Sigmoid colon (tissue), 4 donors: Measurements from ENCODE around the gene RNF169.

ENCODE experiments used
- CTCF ChIP-seq, 4 experiments: fragments of 450-650 bp in 3 of 4; fragments of 200-600 bp in 1 of 4; IDR thresholded peaks; one replicate each; pipeline ENCODE4 v1.5.1; 2016 to 2019; ENCODE audit warnings: antibody characterized with exemption in 4 of 4, mild to moderate bottlenecking in 3 of 4, moderate library complexity in 2 of 4
- EP300 ChIP-seq, 4 donors: sonication (generic); formaldehyde crosslinking; IDR thresholded peaks; one replicate each; pipeline ENCODE4 v1.6.1; 2017; ENCODE audit warnings: antibody characterized with exemption in 4 of 4

- no peak for TF ChIP-seq CTCF (IDR thresholded peaks at IDR 0.05)
- no peak for TF ChIP-seq EP300 (IDR thresholded peaks at IDR 0.05)
These were observed 67.3 kb downstream of the RNF169 start for GRCh38 chr11:74815966-74816365.
